ENCODE measurements around the gene A1CF.
"Not testable (repeated sequence)": the region's sequence is repeated elsewhere in the genome, so short reads cannot be mapped to it uniquely, and the experiment has no call there.

The A1CF gene

DNA sequence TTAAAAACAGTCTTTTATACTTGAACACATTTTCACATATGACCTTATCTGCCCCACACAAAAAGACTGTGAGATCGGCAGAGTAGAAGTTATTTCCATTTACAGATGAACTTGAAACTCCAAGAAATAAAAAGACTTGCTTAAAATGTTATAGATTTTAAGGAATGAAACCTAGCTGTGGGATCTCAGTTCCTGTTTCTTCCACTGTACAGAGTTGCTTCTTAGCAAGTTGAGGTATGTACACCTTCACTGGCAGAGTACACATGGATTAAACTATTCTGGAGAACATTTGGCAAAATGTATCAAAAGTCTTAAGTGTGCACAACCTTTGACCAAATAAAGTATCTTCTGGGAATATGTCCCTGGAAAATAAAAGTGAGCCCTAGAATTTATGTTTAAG is 48.3 kb downstream of the A1CF start:
- H3K27ac Mint-ChIP-seq: no peak overlapping the region
- H3K4me3 Mint-ChIP-seq: no peak overlapping the region
- ATAC-seq (no peak), DNase-seq (ENCODE audit: low spot score in 2 of 2) (no peak)
- no peaks in the 10 kb centered on the region for H3K4me1 Mint-ChIP-seq
- H3K36me3 Mint-ChIP-seq: no peaks in the 10 kb centered on the region
- no peaks in the 10 kb centered on the region for H3K9me3 Mint-ChIP-seq

DNA sequence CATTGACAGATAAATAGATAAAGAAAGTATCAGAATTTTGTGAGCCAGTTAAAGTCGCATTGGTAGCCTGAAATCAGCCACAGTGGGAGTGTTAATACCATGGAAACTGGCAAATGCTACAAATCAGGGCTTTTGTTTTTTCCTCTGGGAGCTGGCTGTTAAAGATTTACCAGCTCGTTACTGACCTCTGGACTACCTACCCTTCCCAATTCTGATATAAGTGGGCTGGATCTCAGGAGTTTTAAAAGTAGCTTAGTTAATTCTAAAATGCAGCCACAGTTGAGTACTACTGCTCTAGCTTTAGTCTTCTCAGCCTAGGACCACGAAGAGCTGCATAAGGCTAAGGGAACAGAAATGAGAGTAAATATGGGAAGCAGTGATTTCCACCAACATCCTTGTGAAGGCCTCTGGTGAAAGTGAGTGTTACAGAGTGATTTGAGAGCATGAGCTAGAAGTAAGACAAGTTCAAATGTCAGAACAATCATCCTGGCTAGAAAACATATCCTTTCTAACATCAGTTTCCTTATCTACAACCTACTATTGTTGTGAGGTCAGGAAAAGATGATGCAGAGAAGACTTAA is 53.2 kb downstream of the A1CF start:
- Mint-ChIP-seq H3K36me3 (no peaks in the 10 kb centered on the region), H3K9me3 (no peaks in the 10 kb centered on the region), H3K4me1 (no peaks in the 10 kb centered on the region), H3K4me3 (no peak overlapping the region), H3K27ac (no peak overlapping the region)
- ATAC-seq (no peak), DNase-seq (ENCODE audit: low spot score in 2 of 2) (no peak)

DNA sequence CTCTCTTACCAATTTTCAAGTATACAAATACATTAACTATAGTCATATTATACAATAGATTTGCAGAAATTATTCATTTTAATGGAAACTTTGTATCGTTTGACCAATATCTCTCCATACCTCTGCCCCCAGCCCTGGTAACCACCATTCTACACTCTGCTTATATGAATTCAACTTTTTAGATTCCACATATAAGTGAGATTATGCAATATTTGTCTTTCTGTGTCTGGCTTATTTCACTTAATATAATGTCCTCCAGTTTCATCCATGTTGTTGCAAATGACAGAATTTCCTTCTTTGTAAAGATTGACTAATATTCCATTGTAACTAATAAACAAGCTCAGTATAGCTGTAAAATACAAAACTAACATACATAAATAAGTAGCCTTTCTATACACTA is 55.4 kb downstream of the A1CF start:
- Mint-ChIP-seq H3K9me3 (no peaks in the 10 kb centered on the region), H3K4me3 (no peak overlapping the region), H3K4me1 (no peaks in the 10 kb centered on the region), H3K27ac (no peak overlapping the region), H3K36me3 (no peaks in the 10 kb centered on the region)
- DNase-seq (ENCODE audit: low spot score in 2 of 2) (no peak), ATAC-seq (no peak)

DNA sequence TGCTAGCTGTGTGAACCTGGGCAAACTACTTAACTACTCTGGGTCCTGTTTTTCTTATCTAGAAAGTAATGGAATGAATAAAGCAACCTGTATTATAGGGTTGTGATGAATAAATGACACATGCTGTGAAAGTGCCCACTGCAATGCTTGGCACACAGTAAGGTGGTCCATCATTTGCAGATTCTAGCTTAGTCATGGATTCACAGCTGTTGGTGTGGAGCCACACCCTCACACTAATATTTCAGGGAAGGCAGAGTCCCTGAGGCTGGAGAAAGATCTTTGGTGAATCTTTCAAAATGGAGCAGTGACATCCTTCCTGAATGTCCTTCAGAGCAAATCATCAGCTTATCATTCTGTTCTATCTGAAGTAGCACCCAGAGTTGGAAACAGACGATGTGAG is 60.6 kb downstream of the A1CF start:
- H3K4me3 Mint-ChIP-seq: no peak overlapping the region
- no peaks in the 10 kb centered on the region for H3K9me3 Mint-ChIP-seq
- H3K36me3 Mint-ChIP-seq: no peaks in the 10 kb centered on the region
- no peak overlapping the region for H3K27ac Mint-ChIP-seq
- no peaks in the 10 kb centered on the region for H3K4me1 Mint-ChIP-seq
- no peak for DNase-seq (ENCODE audit: low spot score in 2 of 2)
- no peak for ATAC-seq

DNA sequence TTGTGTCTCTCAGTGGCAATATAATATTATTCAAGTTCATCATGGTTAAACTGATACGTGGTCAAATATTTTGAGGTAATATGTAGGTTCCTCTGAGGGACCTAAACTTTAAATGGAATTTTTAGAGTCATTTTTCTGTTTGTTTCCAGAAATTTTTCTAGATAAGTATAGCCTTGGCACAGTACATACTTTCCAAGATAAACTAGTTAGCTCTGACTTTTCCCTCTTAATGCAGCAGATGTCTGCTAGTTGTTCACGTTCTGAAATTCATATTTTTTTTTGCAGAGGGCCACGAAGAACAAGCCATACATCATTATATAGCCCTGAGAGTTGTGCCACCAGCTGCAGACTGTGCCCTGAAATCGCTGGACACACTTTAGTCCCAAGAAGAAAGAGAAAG is 61.6 kb downstream of the A1CF start:
- no peaks in the 10 kb centered on the region for H3K9me3 Mint-ChIP-seq
- H3K4me3 Mint-ChIP-seq: no peak overlapping the region
- H3K27ac Mint-ChIP-seq: no peak overlapping the region
- no peak for DNase-seq (ENCODE audit: low spot score in 2 of 2)
- H3K4me1 Mint-ChIP-seq: no peaks in the 10 kb centered on the region
- ATAC-seq: no peak
- no peaks in the 10 kb centered on the region for H3K36me3 Mint-ChIP-seq

DNA sequence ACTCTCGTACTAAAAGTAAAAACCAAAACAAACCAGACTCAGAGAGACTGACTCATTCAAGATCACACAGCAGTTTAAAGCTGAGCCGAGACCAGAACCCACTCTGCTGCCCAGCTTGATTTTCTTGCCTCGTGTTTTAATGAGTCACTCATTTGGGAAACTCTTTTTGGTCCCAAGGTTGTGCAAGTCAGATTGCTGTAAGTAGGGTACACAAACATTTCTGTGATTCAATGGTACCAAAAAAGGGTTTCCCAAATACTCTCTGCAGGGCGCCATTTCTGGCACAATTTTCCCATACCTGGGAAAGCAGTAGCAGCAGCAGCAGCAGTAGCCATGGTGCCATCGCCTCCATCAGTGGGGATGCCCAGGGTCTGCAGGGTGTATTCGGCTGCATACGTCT is 75.8 kb downstream of the A1CF start:
- Mint-ChIP-seq H3K4me3 (no peak overlapping the region), H3K9me3 (no peaks in the 10 kb centered on the region), H3K36me3 (no peaks in the 10 kb centered on the region), H3K27ac (no peak overlapping the region), H3K4me1 (no peaks in the 10 kb centered on the region)
- DNase-seq (ENCODE audit: low spot score in 2 of 2) (no peak), ATAC-seq (no peak)

DNA sequence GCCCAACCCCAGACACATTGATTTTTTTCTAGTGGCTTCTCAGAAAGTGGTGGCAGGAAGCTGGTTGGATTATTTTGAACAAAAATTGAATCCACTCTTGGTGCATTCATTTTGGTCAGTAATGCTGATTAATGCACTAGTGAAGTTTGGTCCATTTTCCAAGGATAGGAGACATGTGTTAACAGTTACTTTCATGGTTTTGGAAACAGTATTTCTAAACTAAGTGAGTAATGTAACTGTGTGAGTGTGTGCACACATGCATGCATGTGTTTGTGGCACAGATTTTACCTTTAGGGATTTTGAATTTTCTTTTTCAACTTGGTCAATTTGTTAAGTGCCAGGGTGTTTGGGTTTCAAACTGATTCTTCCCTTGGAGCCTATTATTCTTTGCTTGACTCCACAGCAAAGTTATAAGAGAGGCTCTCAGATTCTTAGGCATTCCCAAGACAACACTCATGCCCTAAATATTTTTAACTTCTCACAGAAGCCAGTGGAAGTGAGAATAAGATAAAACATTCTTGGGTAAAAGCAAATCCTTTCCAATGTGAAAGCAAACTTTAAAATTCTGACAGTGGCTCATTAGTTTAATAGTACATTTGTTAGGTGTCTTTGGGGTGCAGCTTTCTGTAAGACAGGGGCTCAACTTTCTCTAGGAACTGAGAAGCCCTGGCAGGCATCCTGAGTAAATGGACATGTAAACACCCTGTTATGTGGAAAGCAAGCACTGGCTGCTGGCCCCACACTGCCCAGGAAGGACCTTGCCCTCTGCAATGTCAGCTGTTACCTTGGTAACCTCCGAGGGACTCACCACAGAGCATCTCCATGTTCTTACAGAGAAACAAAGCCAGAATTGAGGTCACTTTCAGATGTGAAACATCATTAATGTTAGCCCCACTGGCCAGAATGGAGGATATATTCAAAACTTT is 77.3 kb downstream of the A1CF start:
- Mint-ChIP-seq H3K36me3 (no peaks in the 10 kb centered on the region), H3K9me3 (no peaks in the 10 kb centered on the region), H3K27ac (no peak overlapping the region), H3K4me3 (no peak overlapping the region), H3K4me1 (no peaks in the 10 kb centered on the region)
- DNase-seq (ENCODE audit: low spot score in 2 of 2) (no peak), ATAC-seq (no peak)

DNA sequence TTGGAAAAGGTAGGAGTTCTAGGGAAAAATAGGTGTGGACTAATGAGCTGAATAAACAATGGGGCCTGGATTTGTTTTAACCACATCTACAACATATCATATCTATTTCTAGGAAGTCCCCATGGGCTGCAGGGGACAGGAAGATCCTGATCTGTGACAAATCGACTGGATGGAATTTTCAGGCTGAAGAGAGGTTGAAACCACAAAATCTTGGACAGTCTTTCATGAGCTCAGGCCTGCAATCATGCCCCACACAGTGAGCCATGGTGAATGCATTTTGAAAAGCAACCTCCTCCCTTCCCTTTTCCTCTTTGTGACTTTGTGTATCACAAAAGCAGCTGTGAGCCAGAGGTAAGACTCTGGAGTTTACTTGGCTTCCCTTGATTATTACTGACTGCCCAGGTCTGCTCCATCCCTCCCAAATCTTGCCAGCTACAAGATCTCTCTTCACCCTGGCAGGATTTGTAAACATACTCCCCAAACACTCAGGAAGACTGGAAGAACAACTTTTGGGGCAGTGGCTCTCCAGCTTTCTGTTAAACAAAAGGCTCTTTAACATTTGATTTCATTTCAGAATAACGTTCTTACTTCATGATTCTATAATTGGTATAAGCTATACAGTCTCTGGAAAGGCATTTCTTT is 79.3 kb downstream of the A1CF start:
- no peak for DNase-seq (ENCODE audit: low spot score in 2 of 2)
- no peak overlapping the region for H3K27ac Mint-ChIP-seq
- no peaks in the 10 kb centered on the region for H3K4me1 Mint-ChIP-seq

DNA sequence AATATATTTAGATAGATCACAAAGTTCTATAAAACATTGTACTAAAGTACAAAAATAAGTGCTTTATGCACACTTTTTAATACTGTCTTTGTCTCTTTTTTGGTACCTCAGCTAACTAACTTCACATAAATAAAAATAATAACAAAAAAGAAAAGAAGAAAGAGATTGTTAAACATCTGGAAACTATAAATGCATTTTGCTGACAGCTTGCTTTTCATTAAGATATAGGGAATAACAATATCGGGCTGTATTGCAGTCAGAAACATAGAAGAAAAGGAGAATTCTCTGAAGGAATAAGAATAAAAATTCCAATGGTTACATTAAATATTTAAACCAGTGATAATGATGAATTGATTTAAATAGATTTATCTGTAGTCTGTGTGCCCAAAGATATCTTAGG is 85.8 kb downstream of the A1CF start:
- H3K4me1 Mint-ChIP-seq: no peaks in the 10 kb centered on the region
- no peaks in the 10 kb centered on the region for H3K36me3 Mint-ChIP-seq
- no peak overlapping the region for H3K4me3 Mint-ChIP-seq
- H3K27ac Mint-ChIP-seq: no peak overlapping the region
- ATAC-seq: no peak
- H3K9me3 Mint-ChIP-seq: no peaks in the 10 kb centered on the region
- no peak for DNase-seq (ENCODE audit: low spot score in 2 of 2)

More for the DNA sequence above, 79.3 kb downstream of the A1CF start:
- no peak for ATAC-seq
- Mint-ChIP-seq H3K4me3 (no peak overlapping the region), H3K9me3 (no peaks in the 10 kb centered on the region), H3K36me3 (no peaks in the 10 kb centered on the region)

DNA sequence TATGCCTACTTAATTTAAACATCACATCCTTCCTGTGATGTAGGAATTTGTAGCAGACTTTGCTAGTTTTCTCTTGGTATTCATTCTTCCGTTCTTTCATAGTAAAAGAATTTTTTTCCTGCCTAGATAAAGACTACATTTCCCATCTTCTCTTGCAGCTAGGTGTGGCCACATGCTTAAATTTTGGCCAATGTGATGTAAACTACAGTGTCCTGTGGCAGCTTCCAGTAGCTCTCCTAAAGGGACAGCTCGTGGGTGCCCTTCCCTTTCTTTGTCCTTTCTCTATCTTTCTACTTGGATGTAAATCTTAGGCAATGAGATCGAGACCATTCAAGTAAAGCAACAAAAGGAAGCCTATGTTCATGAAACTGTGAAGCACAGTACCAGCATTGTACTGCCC is 87.1 kb downstream of the A1CF start:
- Mint-ChIP-seq H3K36me3 (no peaks in the 10 kb centered on the region), H3K4me3 (no peak overlapping the region), H3K4me1 (no peaks in the 10 kb centered on the region), H3K9me3 (no peaks in the 10 kb centered on the region), H3K27ac (no peak overlapping the region)
- ATAC-seq (no peak), DNase-seq (ENCODE audit: low spot score in 2 of 2) (no peak)

DNA sequence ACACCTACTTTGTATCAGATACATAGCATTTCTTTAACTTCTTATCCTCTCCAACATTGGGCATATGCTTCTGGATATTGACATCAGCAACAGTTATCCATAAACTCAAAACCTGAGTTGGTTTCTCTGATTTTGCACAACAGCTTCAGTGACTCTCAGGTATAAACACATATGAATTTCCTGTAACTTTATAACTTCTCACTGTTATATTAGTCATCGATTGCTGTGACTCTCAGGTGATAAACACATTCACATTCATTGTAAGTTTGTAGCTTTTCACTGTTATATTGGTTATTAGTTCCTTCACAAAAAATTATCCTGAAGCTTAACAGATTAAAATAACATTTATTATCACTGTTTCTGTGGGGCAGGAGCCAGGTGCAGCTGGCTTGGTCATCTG is 88.7 kb downstream of the A1CF start:
- H3K36me3 Mint-ChIP-seq: no peaks in the 10 kb centered on the region
- H3K9me3 Mint-ChIP-seq: no peaks in the 10 kb centered on the region
- no peaks in the 10 kb centered on the region for H3K4me1 Mint-ChIP-seq
- H3K4me3 Mint-ChIP-seq: no peak overlapping the region
- H3K27ac Mint-ChIP-seq: no peak overlapping the region
- no peak for DNase-seq (ENCODE audit: low spot score in 2 of 2)
- ATAC-seq: no peak

DNA sequence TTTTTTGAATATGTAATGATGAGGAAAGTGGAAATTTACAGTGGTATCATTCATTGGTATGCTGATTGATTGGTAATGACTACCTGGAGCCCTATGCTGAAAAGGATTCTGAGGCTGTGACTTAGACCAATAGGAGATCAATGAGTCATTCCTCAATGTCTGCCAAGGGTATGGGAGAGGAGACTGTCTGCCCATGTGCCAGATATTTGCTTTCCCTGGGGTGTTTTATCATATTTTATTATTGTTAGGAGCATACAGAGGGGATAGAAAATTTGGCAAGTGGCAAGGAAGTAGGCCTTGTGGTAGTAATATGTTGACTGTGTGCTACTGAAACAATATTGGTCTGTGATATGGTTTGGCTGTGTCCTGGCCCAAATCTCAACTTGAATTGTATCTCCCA is 90.9 kb downstream of the A1CF start:
- DNase-seq (ENCODE audit: low spot score in 2 of 2) (no peak), ATAC-seq (no peak)
- H3K4me3 Mint-ChIP-seq: no peak overlapping the region
- H3K36me3 Mint-ChIP-seq: no peaks in the 10 kb centered on the region
- no peaks in the 10 kb centered on the region for H3K9me3 Mint-ChIP-seq
- H3K4me1 Mint-ChIP-seq: no peaks in the 10 kb centered on the region
- H3K27ac Mint-ChIP-seq: no peak overlapping the region

DNA sequence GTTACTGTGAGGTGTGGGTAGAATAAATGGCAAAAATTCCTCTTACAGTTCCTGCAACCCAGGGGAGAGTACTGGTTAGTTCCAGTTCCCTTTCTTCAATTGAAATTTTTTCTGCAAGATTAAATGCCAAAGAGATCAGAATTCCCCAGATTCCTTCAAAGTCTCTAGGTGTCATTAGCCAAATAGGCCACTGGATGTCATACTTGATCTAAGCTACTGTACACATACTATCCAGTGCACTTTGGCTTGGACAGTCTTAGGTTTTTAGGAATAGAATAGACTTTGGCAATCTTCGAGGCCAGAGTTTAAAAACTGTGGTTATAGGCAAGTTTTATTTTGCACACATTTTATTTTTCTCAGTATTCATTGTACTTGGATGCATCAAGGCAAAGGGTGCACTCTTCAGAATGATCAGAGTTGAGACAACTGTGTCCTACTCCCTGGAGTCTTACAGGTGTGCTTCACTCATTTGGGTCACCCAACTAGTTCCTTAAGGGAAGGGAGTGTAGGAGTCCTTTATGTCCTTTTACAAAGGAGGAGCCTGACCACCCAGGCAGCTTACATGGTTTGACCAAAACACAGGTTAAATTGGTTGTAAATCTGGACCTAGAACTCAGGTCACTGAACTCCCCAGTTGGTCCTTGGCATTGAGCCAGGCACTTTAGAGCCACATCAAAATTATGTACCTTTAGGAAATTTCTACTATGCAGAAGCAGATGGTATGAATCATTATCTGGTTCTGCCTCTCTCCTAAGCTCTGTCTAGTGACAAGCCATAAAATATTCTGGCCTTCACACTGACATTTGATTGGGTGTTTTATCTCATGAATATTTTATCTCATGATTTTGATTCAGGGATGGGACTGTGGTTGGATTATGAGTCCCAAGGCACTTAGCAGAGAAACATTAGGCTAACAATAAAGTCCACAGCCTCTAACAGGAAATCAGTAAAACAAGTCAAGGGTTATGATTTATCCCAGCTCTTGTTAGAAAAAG is 96.2 kb downstream of the A1CF start:
- no peak overlapping the region for H3K27ac Mint-ChIP-seq
- H3K4me3 Mint-ChIP-seq: no peak overlapping the region
- no peak for ATAC-seq
- H3K9me3 Mint-ChIP-seq: peaks cover 4% of the 10 kb centered on the region
- DNase-seq (ENCODE audit: low spot score in 2 of 2): no peak
- H3K4me1 Mint-ChIP-seq: no peaks in the 10 kb centered on the region
- no peaks in the 10 kb centered on the region for H3K36me3 Mint-ChIP-seq

DNA sequence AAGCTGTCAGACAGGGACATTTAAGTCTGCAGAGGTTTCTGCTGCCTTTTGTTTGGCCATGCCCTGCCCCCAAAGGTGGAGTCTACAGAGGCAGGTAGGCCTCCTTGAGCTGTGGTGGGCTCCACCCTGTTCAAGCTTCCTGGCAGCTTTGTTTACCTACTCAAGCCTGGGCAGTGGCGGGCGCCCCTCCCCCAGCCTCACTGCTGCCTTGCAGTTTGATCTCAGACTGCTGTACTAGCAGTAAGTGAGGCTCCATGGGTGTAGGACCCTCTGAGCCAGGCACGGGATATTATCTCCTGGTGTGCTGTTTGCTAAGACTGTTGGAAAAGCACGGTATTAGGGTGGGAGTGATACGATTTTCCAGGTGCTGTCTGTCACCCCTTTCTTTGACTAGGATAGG is 97.5 kb downstream of the A1CF start:
- not testable (repeated sequence) for ATAC-seq; H3K36me3 Mint-ChIP-seq; H3K9me3 Mint-ChIP-seq; H3K4me1 Mint-ChIP-seq; H3K27ac Mint-ChIP-seq; DNase-seq (ENCODE audit: low spot score in 2 of 2); H3K4me3 Mint-ChIP-seq

DNA sequence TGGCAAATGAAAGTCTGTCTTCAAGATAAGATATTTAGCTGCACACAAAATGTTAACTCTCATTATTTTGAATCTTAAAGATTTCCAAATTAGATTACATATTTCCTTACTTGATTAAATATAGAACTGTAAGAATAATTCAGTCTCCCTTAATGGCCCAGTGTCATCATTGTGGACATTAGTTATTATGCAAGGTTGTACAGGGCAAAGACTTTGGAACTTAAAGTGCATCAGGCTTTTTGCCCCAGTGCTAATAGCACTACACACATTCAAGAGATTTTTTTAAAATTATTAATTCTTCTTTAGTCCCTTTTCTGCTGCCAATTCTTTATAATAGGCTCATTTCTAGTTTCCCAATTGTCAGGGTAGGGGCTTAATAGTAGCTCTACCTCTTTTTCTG is 103.4 kb downstream of the A1CF start:
- not testable (repeated sequence) for H3K4me3 Mint-ChIP-seq; H3K27ac Mint-ChIP-seq; DNase-seq (ENCODE audit: low spot score in 2 of 2); H3K36me3 Mint-ChIP-seq; H3K9me3 Mint-ChIP-seq; ATAC-seq; H3K4me1 Mint-ChIP-seq

Measured in stimulated activated effector memory CD8-positive, alpha-beta T cell treated with anti-CD3 and anti-CD28 coated beads, Interleukin-12 subunit alpha, Interleukin-12 subunit beta, amount 100 ng/mL, for 72 hours (primary cell).